Measurements from ENCODE around the gene ERAS.

GRCh38 chrX:48800574-48801279 is 25.6 kb upstream of the ERAS start:
- TF ChIP-seq CTCF (IDR thresholded peaks at IDR 0.05) (no peak), POLR2A (IDR thresholded peaks at IDR 0.05) (no peak)
